Osteocyte (in vitro differentiated cells): ENCODE measurements around the gene LRCOL1. TPM values are rescaled to one million over a fixed set of nuclear protein-coding genes. Genes with fewer than 3 reads are reported as not detected.

Experiments used
- DNase-seq: peaks from one replicate; pipeline ENCODE4 v3.0.0; 2021; ENCODE audit warnings: mixed read lengths; ENCODE audit not compliant: unreplicated experiment; ENCODE audit errors: extremely low spot score
- H3K27ac Mint-ChIP-seq: one replicate; pipeline ENCODE4 v1.8.0; 2021; ENCODE audit warnings: mild to moderate bottlenecking, mixed read lengths; ENCODE audit not compliant: unreplicated experiment
- H3K27me3 Mint-ChIP-seq: one replicate; pipeline ENCODE4 v1.8.0; 2021; ENCODE audit warnings: mixed read lengths; ENCODE audit not compliant: unreplicated experiment
- H3K36me3 Mint-ChIP-seq: one replicate; pipeline ENCODE4 v1.8.0; 2021; ENCODE audit warnings: mixed read lengths; ENCODE audit not compliant: unreplicated experiment
- H3K4me1 Mint-ChIP-seq: one replicate; pipeline ENCODE4 v1.8.0; 2021; ENCODE audit warnings: mixed read lengths; ENCODE audit not compliant: unreplicated experiment
- H3K4me3 Mint-ChIP-seq: one replicate; pipeline ENCODE4 v1.8.0; 2021; ENCODE audit warnings: mild to moderate bottlenecking, moderate library complexity, mixed read lengths; ENCODE audit not compliant: unreplicated experiment
- H3K9me3 Mint-ChIP-seq: one replicate; pipeline ENCODE4 v1.8.0; 2021; ENCODE audit warnings: mixed read lengths; ENCODE audit not compliant: unreplicated experiment
- CTCF ChIP-seq: fragments of 200-600 bp; sonication (generic); IDR thresholded peaks from 2 replicates; pipeline ENCODE4 v1.5.0; 2021; ENCODE audit warnings: antibody characterized with exemption, mild to moderate bottlenecking, moderate library complexity
- total RNA-seq: library from RNA; stranded (reverse); gene quantifications from 2 replicates; pipeline ENCODE4 v1.2.1, GENCODE V29; 2021

Gene LRCOL1
- total RNA-seq, 1 donor from 2014 or later = not detected

DNA sequence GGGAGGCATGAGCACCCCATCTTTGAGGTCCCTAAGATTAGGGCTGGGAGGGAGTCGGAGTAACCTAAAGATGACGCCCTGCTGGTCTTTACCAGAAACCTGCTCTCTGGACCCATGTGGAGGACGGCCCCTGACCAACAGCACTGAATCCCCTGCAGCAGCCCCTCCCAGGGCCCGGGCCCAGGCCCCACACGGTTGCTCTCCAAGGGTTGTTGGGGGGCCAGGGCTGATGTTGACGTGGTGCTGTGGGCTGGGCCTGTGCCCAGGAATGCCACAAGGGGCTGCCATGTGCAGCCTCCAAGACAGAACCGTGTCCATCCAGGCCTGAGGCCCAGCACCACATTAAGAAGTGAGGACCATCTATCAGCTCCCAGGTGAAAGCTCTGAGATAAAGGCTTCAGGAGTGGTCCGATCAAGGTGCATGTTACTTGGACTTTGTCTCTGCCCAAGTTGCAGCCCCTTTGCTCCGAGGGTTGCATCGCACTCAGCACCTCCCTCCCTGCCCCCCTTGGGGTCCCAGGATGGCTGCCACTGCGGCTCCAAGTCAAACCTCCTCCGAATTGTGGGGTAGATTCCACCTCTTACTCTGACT is 29.6 kb downstream of the LRCOL1 start:
- H3K36me3 Mint-ChIP-seq = peaks cover 11% of the 10 kb centered on the region
- no peaks in the 10 kb centered on the region for H3K9me3 Mint-ChIP-seq
- no peaks in the 10 kb centered on the region for H3K27me3 Mint-ChIP-seq
- H3K4me1 Mint-ChIP-seq = no peaks in the 10 kb centered on the region
- DNase-seq = no peak
- TF ChIP-seq CTCF = no peak
- H3K27ac Mint-ChIP-seq = no peak overlapping the region
- H3K4me3 Mint-ChIP-seq = no peak overlapping the region

DNA sequence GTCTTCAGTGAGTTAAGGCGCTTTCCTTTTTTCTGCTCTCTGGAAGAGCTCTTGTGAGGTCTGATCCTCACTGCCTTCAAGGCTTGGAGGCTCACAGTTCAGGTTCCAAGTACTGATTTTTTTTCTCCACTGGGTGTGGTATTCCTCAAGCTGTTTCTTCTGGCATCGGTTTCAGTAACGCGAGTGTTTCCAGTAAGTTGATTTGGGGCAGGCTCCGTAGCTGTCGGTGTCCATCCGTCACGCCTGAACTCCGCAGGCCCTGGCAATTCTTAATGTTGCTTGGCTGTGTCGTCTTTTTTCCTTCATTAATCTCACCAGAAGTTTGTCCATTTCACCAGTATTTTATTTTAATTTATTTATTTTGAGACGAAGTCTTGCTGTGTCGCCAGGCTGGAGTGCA is 30.6 kb downstream of the LRCOL1 start:
- Mint-ChIP-seq H3K36me3 (peaks cover 13% of the 10 kb centered on the region), H3K4me1 (no peaks in the 10 kb centered on the region), H3K27me3 (no peaks in the 10 kb centered on the region), H3K4me3 (no peak overlapping the region), H3K27ac (no peak overlapping the region), H3K9me3 (no peaks in the 10 kb centered on the region)
- no peak for DNase-seq
- no peak for TF ChIP-seq CTCF

GRCh38 chr12:132578826-132579225 is 31.6 kb downstream of the LRCOL1 start:
- H3K4me3 Mint-ChIP-seq = no peak overlapping the region
- DNase-seq = no peak
- H3K27ac Mint-ChIP-seq = no peak overlapping the region

DNA sequence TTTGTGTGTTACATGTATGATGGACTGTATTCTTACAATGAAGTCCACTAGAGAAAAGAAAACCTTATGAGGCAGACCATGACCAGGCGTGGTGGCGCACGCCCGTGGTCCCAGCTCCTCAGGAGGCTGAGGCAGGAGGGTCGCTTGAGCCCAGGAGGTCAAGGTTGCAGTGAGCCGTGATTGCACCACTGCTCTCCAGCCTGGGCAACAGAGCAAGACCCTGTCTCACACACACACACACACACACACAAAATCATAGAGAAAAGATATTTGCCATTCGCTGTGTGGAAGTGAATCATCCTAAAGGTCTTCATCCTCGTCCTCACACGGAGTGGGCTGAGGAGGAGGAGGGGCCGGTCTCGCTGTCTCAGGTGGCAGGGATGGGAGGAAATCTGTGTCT is 32.3 kb downstream of the LRCOL1 start:
- DNase-seq = no peak
- Mint-ChIP-seq H3K27ac (no peak overlapping the region), H3K27me3 (no peaks in the 10 kb centered on the region), H3K4me3 (no peak overlapping the region), H3K4me1 (no peaks in the 10 kb centered on the region), H3K36me3 (peaks cover 7% of the 10 kb centered on the region), H3K9me3 (no peaks in the 10 kb centered on the region)
- TF ChIP-seq CTCF = no peak

More at GRCh38 chr12:132578826-132579225, 31.6 kb downstream of the LRCOL1 start:
- Mint-ChIP-seq H3K27me3 (no peaks in the 10 kb centered on the region), H3K36me3 (peaks cover 9% of the 10 kb centered on the region), H3K9me3 (no peaks in the 10 kb centered on the region), H3K4me1 (no peaks in the 10 kb centered on the region)
- no peak for TF ChIP-seq CTCF

DNA sequence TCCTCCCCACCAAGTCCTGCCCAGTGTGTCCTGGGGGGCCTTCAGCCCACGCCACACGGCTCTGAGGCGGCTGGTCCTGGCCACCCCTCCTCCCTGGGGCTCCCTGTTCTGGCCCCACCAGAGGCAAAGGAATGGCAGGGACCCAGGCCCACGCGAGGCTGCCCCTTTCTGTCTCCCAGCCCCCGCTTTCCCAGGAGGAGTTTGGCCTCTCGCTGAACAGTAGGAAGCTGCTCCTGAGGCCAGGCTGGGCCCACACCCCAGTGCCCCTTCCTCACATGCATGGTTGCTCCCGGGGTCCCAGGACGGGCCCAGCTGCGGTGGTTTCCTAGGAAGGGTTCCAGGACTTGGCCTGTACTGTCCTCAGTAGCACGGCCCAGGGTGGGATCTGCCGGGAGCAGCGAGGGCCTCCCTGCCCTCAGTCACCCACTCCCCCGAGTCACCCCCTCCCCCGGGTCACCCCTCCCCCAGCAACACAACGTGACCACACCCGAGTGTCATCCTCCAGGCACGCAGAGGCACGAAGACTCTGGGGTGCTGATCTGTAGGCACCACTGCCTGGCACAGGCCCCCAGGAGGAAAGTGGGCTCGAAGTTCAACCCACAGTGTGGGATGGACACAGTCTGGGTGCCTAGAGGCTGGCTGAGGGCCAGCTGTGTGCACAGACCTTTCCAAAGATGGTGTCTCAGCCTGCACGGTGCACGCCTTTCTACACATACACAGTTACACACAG is 33.0 kb downstream of the LRCOL1 start:
- Mint-ChIP-seq H3K9me3 (no peaks in the 10 kb centered on the region), H3K4me1 (no peaks in the 10 kb centered on the region), H3K36me3 (peaks cover 7% of the 10 kb centered on the region), H3K4me3 (no peak overlapping the region), H3K27me3 (no peaks in the 10 kb centered on the region), H3K27ac (no peak overlapping the region)
- TF ChIP-seq CTCF = no peak
- no peak for DNase-seq
